Uterus (tissue), 2 donors: ENCODE results near the gene CDK11A.
"Not testable (repeated sequence)": the region's sequence is repeated elsewhere in the genome, so short reads cannot be mapped to it uniquely, and the experiment has no call there.

Experiments
- CTCF ChIP-seq, 4 experiments: fragments of 200-600 bp in 2 of 4; fragments of 450-650 bp in 2 of 4; sonication (generic) in 2 of 4; IDR thresholded peaks; one replicate each; pipeline ENCODE4 v1.5.1; 2016 to 2019; ENCODE audit warnings: antibody characterized with exemption in 4 of 4, mild to moderate bottlenecking in 2 of 4, moderate library complexity in 1 of 4
- POLR2A ChIP-seq, 2 donors: fragments of 450-650 bp; IDR thresholded peaks; one replicate each; pipeline ENCODE4 v1.6.1; 2016; ENCODE audit warnings: antibody characterized with exemption in 2 of 2, mild to moderate bottlenecking in 1 of 2, moderate library complexity in 1 of 2

- TF ChIP-seq CTCF, POLR2A (IDR thresholded peaks at IDR 0.05): not testable (repeated sequence)
These were observed 23.6 kb downstream of the CDK11A start for GRCh38 chr1:1700557-1700956.
